IMR-90 (cell line): ENCODE measurements around the gene ERBB4. TPM values are rescaled to one million over a fixed set of nuclear protein-coding genes. Genes with fewer than 3 reads are reported as not detected.

Source experiments
- ATAC-seq: fragments of 200-7000 bp; cut with Tn5 transposase; 2 replicates; pipeline ENCODE4 v1.9.1; 2020; ENCODE audit warnings: low read depth, mild to moderate bottlenecking, moderate library complexity
- BruUV-seq: library from RNA; stranded (reverse); fragments of 400-500 nt; replicated peaks from 2 replicates; lab custom pipeline; 2021; lab: Mats Ljungman, UMichigan
- CTCF ChIA-PET: fragments of 300-600 bp; formaldehyde crosslinking; extraction: SDS; loops from one replicate; lab custom pipeline; 2021; ENCODE audit warnings: antibody characterized with exemption; lab: Yijun Ruan, JAX
- POLR2A ChIA-PET: fragments of 300-600 bp; sonication (Branson Sonifier 250); formaldehyde crosslinking; loops from one replicate; lab custom pipeline; 2022; ENCODE audit warnings: antibody characterized with exemption; ENCODE audit not compliant: unreplicated experiment; lab: Charles Lee
- DNase-seq: peaks from one replicate; pipeline ENCODE4 v3.0.0; 2013
- H2AFZ ChIP-seq: replicated peaks from 2 replicates; pipeline ENCODE3; 2013; ENCODE audit warnings: low read length, mild to moderate bottlenecking; ENCODE audit not compliant: poor library complexity
- H2AK5ac ChIP-seq: 2 replicates; pipeline ENCODE4 v1.6.1; 2013; ENCODE audit warnings: low read depth, low read length, inconsistent platforms
- H2AK9ac ChIP-seq: replicated peaks from 2 replicates; pipeline ENCODE3; 2013; ENCODE audit warnings: mild to moderate bottlenecking, low read depth, low read length, moderate library complexity; ENCODE audit not compliant: poor library complexity
- H2BK120ac ChIP-seq: 2 replicates; pipeline ENCODE4 v1.6.1; 2013; ENCODE audit warnings: low read depth, low read length, inconsistent platforms
- H2BK15ac ChIP-seq: 3 replicates; pipeline ENCODE4 v1.6.1; 2013; ENCODE audit warnings: low read depth, low read length, inconsistent platforms
- H2BK20ac ChIP-seq: 2 replicates; pipeline ENCODE4 v1.6.1; 2013; ENCODE audit warnings: low read depth, mild to moderate bottlenecking, inconsistent platforms, low read length, moderate library complexity
- H2BK5ac ChIP-seq: 2 replicates; pipeline ENCODE4 v1.6.1; 2013; ENCODE audit warnings: mild to moderate bottlenecking, low read depth, low read length, inconsistent platforms; ENCODE audit not compliant: poor library complexity, severe bottlenecking
- H3K14ac ChIP-seq: replicated peaks from 2 replicates; pipeline ENCODE4 v1.6.1; 2013; ENCODE audit warnings: low read depth, low read length, inconsistent platforms
- H3K18ac ChIP-seq: 2 replicates; pipeline ENCODE4 v1.6.1; 2013; ENCODE audit warnings: low read depth, low read length, control low read depth
- H3K23ac ChIP-seq: 2 replicates; pipeline ENCODE4 v1.6.1; 2013; ENCODE audit warnings: low read depth, low read length, inconsistent platforms
- H3K27ac ChIP-seq: 2 replicates; pipeline ENCODE4 v1.5.1; 2013; ENCODE audit warnings: mild to moderate bottlenecking, control low read depth, low read length; ENCODE audit not compliant: insufficient read depth
- H3K27me3 ChIP-seq: 2 replicates; pipeline ENCODE4 v1.6.1; 2013; ENCODE audit warnings: low read length; ENCODE audit not compliant: control insufficient read depth, insufficient read depth
- H3K36me3 ChIP-seq: 2 replicates; pipeline ENCODE4 v1.6.1; 2013; ENCODE audit warnings: low read length, mixed read lengths; ENCODE audit not compliant: control insufficient read depth, insufficient read depth
- H3K4ac ChIP-seq: 2 replicates; pipeline ENCODE4 v1.6.1; 2013; ENCODE audit warnings: low read depth, low read length, inconsistent platforms
- H3K4me1 ChIP-seq: 2 replicates; pipeline ENCODE4 v1.6.1; 2013; ENCODE audit warnings: low read length, mixed read lengths; ENCODE audit not compliant: control insufficient read depth, insufficient read depth
- H3K4me2 ChIP-seq: 2 replicates; pipeline ENCODE4 v1.6.1; 2013; ENCODE audit warnings: low read depth, mild to moderate bottlenecking, control low read depth, low read length, moderate library complexity
- H3K4me3 ChIP-seq: 2 replicates; pipeline ENCODE4 v1.5.1; 2013; ENCODE audit warnings: low read depth, mild to moderate bottlenecking, control low read depth, low read length, moderate library complexity; ENCODE audit not compliant: insufficient read depth
- H3K56ac ChIP-seq: 2 replicates; pipeline ENCODE4 v1.6.1; 2013; ENCODE audit warnings: low read length, inconsistent platforms; ENCODE audit not compliant: insufficient read depth; ENCODE audit errors: extremely low read depth
- H3K79me1 ChIP-seq, 2 experiments: 2 replicates each; pipeline ENCODE4 v1.6.1; 2013; ENCODE audit warnings: low read length in 2 of 2, inconsistent platforms in 1 of 2, low read depth in 1 of 2
- H3K9ac ChIP-seq: 2 replicates; pipeline ENCODE4 v1.6.1; 2013; ENCODE audit warnings: low read depth, low read length, control low read depth
- H3K9me1 ChIP-seq: 2 replicates; pipeline ENCODE4 v1.6.1; 2013; ENCODE audit warnings: low read length, inconsistent platforms; ENCODE audit not compliant: insufficient read depth
- H3K9me3 ChIP-seq: 2 replicates; pipeline ENCODE4 v1.6.1; 2013; ENCODE audit warnings: low read length; ENCODE audit not compliant: control insufficient read depth, insufficient read depth
- H4K20me1 ChIP-seq: 2 replicates; pipeline ENCODE4 v1.6.1; 2013; ENCODE audit warnings: low read length, inconsistent platforms; ENCODE audit not compliant: insufficient read depth
- H4K5ac ChIP-seq: 2 replicates; pipeline ENCODE4 v1.6.1; 2013; ENCODE audit warnings: mild to moderate bottlenecking, low read depth, low read length, control low read depth
- H4K8ac ChIP-seq, 2 experiments: 2 replicates each; pipeline ENCODE4 v1.6.1; 2013; ENCODE audit warnings: low read depth in 2 of 2, low read length in 2 of 2, control low read depth in 1 of 2, inconsistent platforms in 1 of 2
- H4K91ac ChIP-seq: 2 replicates; pipeline ENCODE4 v1.6.1; 2013; ENCODE audit warnings: low read depth, low read length, inconsistent platforms; ENCODE audit not compliant: insufficient read depth
- RFX5 ChIP-seq: IDR thresholded peaks from 2 replicates; pipeline ENCODE4 v1.8.0; 2012; ENCODE audit warnings: low read depth, mild to moderate bottlenecking, low read length, moderate library complexity
- WGBS, 2 experiments: methylation state at CpG; one replicate each; pipeline versions ENCODE4 v1.1.5 to v1.1.7; 2013; ENCODE audit warnings: missing lambda C conversion rate in 2 of 2; ENCODE audit not compliant: insufficient read length in 1 of 2; ENCODE audit errors: extremely low coverage in 2 of 2; 5-methylcytosine and 5-hydroxymethylcytosine counted together
- dilution Hi-C: fragments of 300-500 bp; cut with HindIII; formaldehyde crosslinking; loops from one replicate; pipeline ENCODE4 v1.14.3; 2018; ENCODE audit warnings: low sequenced_read_pairs; ENCODE audit not compliant: unreplicated experiment
- in situ Hi-C: fragments of 300-500 bp; cut with MboI; formaldehyde crosslinking; loops from 3 replicates; pipeline ENCODE4 v1.14.3; 2019; ENCODE audit warnings: low sequenced_read_pairs, inconsistent platforms, mixed read lengths
- intact Hi-C: fragments of 100-400 bp; cut with micrococcal nuclease; formaldehyde crosslinking; loops from 2 replicates; pipeline ENCODE4 v1.10.0; 2022
- polyA plus RNA-seq, 3 experiments: library from polyadenylated mRNA; depleted of rRNA; stranded (reverse); fragments of >200 nt; gene quantifications; 2 replicates each; pipeline ENCODE4 v1.2.3, GENCODE V29; 2012; ENCODE audit warnings: low replicate concordance in 1 of 3
- total RNA-seq: library from RNA; depleted of rRNA; stranded (reverse); fragments of >200 nt; gene quantifications from 2 replicates; pipeline ENCODE4 v1.2.3, GENCODE V29; 2012

ERBB4 gene
- total and polyA plus RNA-seq, 2 of the 4 experiments (the other 2 are of a cell fraction), result not detected

DNA sequence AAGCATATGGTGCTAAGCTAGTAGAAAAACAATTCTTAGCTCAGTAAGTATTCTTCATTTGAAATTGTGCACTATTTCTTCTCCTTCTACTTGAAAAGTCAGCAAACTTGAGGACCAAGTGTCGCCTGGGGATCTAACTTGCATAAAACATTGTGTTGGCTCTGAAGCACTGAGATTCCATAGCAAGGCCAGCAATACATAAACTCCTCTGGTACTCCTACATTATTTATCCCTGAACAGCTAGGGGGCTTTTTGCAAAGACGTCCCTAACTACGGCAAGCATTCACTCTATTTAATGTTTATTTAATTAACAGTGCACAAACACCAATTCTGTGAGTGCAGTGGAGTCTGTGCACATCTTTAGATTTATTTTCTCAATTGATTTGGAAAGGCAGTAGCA is 392.2 kb downstream of the ERBB4 start:
- in situ Hi-C loops (no loop called here), dilution Hi-C loops (no loop called here), intact Hi-C loops (loop anchor here (5.0 to 10.0 kb wide), 2 partner anchors 402 to 421 kb away; no protein-coding TSS in a partner anchor)
- no CpG with 5 or more reads among the region's 3 CpGs for WGBS, 2 experiments
- ChIA-PET CTCF (no interaction called here), POLR2A (no interaction called here)
- Histone ChIP-seq H3K4me3 (no peak overlapping the region), H3K36me3 (no peaks in the 10 kb centered on the region), H4K5ac (no peak overlapping the region), H3K14ac (no peak overlapping the region), H4K91ac (no peak overlapping the region), H3K4me1 (no peaks in the 10 kb centered on the region; the same call in 1 of the 2 replicates), H2BK5ac (no peak overlapping the region), H3K23ac (no peak overlapping the region), H4K20me1 (no peaks in the 10 kb centered on the region), H3K18ac (no peak overlapping the region), H2AK9ac (no peak overlapping the region), H2BK15ac (no peak overlapping the region), H3K9ac (no peak overlapping the region), H3K79me1 (no peaks in the 10 kb centered on the region), H3K56ac (no peak overlapping the region), H3K9me1 (no peaks in the 10 kb centered on the region), H3K4me2 (no peak overlapping the region), H4K8ac (no peak overlapping the region), H2BK120ac (no peak overlapping the region), H3K27me3 (no peaks in the 10 kb centered on the region), H2AK5ac (no peak overlapping the region), H3K4ac (no peak overlapping the region), H3K9me3 (no peaks in the 10 kb centered on the region), H2BK20ac (no peak overlapping the region), H2AFZ (no peak overlapping the region), H3K27ac (no peak overlapping the region)
- DNase-seq (no peak), ATAC-seq (no peak)
- no TSS peak for BruUV-seq
- no peak for TF ChIP-seq RFX5
